Renal cortical epithelial cell (primary cell): ENCODE results near the gene MOK. TPM values are rescaled to one million over a fixed set of nuclear protein-coding genes. Genes with fewer than 3 reads are reported as not detected.

Experiments used
- DNase-seq: peaks from one replicate; pipeline ENCODE4 v3.0.0-alpha.2; 2011; ENCODE audit warnings: low read depth
- total RNA-seq: library from RNA; depleted of rRNA; stranded (reverse); fragments of >200 nt; gene quantifications from 2 replicates; pipeline ENCODE4 v1.2.3, GENCODE V29; 2014

Gene MOK
- total RNA-seq, 1 donor from 2014 or later: 18.2 TPM

DNA sequence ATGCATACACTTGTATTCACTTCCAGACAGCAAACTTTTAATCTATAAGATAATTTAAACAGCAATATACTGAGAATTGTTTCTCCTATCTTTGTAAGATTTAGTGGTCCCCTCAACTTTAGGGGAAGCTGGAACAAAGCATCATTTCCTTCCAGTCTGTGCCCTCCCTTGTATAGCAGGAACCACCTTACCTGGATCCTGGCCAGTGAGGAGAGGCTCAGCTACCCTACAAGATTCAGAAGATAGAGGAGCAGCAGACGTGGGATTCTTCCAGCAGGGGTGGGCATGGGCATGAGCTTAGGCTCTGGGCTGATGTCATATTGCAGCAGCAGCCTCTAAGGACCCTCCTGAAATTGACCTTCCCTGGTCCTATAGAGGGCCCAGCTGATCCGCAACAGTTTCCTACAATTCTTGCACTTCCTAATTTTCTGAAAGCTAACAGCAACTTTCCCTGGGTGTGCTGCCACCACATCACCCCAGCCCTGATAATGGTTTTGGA lies 21.3 kb downstream of the MOK start:
- no peak for DNase-seq

DNA sequence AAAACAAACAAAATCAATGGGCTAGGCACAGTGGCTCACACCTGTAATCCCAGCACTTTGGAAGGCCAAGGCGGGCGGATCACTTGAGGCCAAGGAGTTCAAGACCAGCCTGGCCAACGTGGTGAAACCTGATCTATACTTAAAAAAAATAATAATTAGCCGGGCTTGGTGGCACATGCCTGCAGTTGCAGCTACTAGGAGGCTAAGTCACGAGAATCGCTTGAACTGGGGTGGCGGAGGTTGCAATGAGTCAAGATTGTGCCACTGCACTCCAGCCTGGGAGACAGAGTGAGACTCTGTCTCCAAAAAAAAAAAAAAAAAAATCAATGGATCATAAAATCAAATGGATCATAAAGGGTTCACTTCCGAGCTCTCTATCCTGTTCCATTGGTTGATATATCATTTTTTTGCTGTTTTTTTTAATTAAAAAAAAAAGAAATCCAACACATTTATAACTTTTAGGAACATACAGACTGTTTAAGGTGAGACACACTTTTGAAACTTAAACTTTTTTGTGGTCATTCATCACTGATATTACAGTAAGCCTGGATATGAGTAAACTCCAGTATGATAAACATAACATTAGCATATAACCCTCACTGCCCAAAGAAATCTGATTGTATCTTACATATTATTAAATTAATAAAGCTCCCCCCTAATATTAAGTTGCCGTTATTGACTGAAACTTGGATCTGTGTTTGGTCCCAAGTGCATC lies 22.1 kb downstream of the MOK start:
- no peak for DNase-seq

DNA sequence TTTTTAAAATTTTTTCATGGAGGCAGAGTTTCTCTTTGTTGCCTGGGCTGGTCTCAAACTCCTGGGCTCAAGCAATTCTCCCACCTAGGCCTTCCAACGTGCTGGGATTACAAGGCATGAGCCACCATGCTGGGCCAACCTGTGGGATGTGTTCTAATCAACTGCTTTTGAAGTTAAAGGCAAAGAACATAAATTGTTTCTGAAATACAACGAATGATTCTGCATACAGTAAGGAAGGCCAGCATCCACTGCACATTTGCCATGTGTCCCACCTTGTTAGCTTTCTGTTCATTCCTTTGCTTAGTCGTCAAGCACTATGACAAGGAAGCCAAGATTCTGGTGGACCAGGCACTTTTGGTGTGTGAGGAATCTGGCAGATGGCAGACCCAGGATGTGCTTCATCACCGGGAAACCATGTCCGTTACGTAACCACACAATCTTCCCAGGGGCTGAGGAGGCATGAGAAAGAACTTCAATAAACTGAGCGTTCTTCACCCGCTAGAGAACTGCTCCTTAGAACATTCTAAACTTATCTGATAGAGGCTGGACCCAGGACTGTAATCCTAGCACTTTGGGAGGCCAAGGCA lies 24.5 kb downstream of the MOK start:
- DNase-seq: peak; percentile 85

DNA sequence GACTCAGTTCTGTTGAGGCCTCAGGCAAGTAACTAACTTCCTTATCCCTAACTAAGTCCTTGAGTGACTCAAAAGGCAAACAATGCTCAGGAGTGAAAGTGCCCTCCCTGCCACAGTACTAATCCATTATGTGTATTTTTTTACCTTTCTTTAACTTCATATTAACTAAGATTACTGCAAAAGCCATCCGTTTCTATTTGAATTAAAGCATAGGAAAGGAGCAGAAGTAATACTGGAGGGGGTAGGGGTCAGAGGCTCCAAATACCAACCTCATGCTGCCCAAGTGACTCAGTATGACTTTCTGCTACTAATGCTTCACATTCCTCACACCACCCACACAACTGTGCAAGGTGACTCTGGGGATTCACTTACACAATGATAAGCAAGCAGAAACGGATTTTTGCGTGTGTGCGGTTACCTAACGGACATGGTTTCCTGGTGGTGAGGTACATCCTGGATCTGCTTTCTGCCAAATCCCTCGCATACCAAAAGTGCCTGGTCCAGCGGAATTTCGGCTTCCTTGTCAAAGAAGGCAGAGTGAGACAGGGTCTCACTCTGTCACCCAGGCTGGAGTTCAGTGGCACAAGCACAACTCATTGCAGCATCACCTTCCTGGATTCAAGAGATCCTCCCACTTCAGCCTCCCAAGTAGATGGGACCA lies 25.1 kb downstream of the MOK start:
- peak; percentile 100 for DNase-seq

DNA sequence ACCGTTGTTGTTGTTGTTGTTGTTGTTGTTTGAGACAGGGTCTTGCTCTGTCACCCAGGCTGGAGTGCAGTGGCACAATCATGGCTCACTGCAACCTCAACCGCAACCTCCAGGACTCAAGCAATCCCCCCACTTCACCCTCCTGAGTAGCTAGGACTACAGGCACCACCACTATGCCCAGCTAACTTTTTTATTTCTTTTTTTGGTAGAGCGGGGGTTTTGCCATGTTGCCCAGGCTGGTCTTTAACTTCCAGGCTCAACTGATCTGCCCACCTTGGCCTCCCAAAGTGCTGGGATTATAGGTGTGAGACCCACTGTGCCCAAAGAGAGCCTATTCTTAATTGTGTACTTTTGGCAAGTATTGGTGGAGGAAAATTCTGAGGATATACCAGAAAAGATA lies 25.7 kb downstream of the MOK start:
- no peak for DNase-seq

DNA sequence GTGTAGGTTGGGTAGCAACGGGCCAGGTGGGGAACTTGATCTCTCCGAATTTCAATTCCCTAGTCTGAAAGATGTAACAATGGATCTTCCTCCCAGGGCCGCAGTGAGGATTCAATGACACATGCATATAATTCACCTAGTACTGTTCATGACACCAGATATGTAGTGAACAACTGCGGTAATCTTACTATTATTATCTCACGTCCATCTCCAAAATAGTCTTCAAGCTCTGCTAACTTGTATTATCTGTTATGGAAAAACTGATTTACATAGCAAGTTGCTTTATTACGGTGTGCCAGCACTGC lies 26.4 kb downstream of the MOK start:
- no peak for DNase-seq

DNA sequence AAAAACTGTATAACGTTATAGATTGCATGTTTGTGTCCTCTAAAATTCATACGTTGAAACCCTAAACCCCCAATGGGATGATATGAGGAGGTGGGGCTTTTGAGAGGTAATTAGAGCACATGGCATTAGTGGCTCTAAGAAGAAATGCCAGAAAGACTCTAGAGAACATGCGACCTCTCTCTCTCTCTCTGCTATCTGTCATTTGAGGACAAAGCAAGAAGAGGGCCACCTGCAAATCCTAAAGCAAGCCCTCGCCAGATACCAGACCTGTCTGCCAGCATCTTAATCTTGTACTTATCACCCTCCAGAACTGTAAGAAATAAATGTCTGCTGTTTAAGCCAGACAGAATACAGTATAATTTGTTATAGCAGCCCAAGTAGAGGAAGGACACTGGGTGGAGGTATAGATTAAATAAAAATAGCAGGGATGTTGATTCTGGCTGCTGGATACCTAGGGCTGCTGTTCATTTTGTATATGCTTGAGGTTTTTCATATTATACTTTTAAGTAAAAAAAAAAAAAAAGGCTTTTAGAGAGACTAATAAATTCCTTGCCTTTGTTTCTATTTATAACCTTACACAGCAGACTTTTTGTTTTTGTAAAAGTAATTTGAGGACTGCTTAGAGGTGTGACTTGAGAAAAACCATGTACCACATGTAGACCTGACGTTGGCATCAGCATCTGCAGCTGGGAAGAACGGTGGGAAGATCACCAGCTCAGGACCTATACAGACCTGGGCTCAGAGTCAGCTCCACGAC lies 26.9 kb downstream of the MOK start:
- no peak for DNase-seq

DNA sequence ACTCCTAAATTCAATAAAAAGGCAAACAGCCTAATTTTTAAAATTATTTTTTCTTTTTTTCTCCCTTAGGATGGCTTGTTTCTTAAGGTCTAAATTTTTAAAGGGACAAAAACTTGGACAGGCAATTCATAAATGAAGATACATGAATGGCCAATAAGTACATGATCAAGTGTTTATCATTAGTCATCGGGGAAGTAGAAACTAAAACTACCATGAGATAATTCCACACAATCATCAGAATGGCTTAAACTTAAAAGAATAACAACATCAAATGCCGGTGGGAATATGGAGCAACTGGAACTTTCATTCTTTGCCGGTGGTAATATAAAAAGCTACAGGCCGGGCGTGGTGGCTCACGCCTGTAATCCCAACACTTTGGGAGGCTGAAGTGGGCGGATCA lies 29.1 kb downstream of the MOK start:
- DNase-seq: no peak

DNA sequence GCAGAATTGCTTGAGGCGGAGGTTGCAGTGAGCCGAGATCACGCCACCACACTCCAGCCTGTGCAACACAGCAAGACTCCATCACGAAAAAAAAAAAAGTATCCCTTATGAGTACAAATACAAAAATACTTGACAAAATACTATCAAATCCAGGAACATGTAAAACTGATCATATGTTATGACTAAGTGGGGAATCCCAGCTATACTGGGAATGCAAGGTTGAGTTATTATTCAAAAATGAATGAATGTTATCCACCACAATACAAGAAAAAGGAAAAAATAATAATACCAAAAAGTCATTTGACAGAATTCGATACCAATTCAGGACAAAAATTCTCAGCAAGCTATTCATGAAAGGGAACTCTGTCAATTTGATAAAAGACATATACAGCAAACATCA lies 32.6 kb downstream of the MOK start:
- no peak for DNase-seq

DNA sequence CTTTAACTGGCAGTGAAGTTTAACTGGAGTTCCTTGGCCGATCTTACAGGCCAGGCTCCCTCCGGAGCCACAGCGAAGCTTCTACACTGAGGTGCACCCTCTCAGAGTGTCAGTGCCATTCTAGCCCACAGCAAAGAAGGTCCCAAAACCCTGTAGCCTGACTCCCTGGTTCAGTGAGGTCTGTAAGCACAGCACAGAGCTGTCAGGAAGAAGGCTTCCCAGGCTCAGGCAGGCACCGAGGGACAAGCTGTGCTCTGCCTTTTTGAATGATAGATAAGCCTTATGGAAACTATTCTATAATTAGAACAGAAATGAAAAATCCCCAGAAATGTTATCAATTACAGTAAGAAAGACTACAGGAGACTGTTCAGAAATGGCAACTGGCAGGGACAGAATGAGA lies 40.2 kb downstream of the MOK start:
- no peak for DNase-seq

DNA sequence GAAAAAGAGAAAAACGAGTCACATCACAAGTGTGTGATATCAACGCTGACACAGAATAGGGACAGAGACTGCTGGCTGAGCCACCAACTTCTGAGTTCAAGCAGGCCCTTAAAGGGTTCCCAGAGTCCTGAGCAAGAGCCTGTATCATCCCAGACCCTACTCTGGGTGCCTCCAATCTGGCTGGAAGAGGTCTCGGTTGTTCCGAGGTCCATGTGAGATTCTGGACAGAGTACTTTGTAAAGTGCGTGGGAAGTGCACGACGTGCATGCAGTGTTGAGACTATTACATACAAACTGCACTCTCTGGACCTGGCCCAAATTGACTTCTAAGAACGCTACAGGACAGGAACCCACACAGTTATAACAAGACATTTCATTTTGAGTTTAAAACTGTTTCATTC lies 40.6 kb downstream of the MOK start:
- no peak for DNase-seq

DNA sequence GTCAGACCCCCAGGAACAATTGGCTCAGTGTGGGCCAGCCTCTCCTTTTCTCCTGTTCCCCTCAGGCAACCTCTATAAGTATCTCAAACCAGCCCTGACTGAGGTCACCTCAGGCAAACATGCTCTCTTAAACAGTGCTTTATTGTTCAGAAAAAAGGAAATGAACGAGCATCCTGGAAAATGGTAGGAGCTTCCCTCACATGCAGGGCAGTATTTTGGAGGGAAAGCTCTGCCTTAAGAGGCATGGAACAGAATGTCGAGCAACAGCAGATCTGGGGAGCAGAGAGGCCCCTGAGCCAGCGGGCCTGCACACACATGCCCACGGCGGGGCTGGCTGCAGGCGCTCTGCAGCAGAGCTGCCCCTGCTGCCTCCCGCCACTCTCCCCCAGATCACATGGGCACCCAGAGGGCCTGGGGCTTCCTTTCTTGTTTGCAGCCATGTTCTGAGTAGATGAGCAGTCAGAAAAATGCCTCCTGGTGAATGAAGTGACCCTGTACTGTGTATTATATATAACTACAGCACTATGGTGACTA lies 42.0 kb downstream of the MOK start:
- peak; percentile 73 for DNase-seq

DNA sequence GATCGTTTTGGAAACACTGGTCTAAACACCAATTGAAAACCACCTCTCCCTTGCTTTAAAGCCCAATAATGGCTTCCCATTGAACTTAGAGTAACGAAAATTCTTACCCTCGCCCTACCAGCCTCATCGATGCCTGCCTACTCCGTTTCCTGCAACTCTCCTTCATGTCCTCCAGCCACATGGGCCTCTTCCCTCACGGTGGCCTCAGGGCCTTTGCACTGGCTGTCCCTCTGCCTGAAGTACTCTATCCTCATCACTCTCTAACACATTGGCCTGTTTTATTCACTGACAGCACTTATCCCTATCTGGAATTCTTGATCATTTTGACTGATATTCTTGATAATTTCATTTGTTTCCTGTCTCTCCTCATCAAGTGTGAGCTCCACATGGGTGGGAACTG lies 46.8 kb downstream of the MOK start:
- no peak for DNase-seq

DNA sequence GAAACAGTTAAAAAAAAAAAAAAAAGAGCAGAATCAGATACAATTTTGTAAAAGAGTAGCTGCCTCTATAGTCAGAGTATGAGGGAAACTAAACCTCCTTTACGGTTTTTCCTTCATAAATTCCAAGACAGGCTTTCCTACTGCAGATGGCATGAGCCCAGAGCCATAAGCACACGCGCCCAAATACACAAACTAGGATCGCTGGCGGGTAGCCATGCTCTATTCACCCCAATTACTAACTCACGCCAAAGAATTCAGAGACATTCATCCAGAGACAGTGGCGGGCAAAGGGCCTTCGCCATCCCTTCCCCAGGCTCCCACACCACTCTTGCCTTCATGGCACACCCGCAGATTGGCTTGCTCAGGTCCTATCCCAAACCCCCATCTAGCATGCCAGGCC lies 48.2 kb downstream of the MOK start:
- DNase-seq: no peak

DNA sequence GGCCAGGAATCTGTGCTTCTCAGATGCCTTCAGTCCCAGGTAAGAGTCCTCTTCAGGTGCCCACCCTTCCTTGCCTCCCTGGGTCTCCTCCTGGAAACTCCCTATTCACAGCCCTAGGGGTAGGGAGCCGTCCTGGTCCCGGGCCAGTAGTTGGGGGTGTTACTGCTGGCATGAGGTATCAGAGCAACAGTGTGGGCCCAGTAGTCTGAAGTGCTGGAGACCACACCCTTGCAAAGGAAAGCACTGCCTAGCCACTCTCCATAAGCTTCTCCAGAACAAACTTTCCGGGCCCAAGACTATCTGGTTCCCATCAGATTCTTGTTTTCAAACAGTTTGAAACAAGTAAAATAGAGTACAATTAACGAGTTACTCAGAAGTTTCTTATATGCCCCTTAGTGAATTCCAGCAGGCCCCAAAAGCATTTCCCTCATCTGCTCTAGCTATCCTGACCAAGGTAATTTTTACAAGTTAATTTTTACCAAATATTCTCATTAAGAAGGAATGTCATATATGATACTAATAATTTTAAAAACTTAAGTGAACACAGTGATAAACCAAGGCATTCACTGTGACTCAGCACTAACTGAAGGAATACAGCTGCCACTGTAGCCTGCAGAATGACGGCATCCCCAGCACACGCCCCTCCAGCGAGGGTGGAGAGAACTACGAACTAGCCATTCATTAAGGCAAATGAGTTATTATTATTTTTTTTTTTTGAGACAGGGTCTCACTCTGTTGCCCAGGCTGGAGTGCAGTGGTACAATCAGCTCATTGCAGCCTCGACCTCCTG lies 49.4 kb downstream of the MOK start:
- peak; percentile 37 for DNase-seq

DNA sequence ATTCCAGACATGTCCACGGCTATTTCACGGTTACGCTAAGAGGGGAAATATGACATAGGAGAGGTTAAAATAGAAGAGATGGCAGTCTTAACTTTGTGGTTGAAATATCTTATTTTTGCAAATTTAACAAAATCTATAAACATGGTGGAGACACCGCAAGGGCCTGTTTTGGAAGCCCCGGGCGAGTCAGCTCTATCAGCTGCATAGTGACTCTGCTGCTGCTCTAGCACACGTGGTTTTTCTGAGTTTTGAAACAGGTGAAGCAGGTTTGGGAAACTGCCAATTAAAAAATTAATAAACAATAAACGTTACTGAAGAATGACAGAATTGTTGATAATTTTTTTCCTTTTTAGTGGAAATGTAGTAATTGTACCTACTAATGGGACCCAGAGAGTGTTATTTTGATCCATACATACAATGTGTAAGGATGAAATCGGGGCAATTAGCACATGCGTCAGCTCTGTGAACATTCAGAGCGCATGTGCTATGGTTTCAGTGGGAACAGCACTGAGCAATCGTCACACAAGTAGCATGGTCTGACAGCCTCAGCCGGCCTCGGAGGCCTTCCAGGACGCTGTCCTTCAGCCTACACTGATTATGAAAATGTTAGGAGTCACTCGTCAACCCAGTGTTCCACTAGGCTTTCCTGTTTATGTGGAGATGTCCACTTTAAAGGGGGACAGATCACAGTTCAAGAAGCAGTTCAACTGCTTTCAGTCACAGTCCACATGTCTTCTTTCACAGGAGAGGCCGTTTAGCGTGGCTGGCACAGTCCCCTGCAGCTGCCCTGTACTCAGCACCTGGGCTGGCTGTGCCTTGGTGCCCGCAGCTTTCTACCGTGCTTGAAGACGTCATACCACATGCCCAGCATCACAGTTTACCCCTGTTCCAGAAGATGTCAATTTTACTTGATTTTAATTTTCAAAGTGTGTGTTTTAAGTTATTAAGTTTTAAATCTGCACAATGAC lies 51.8 kb downstream of the MOK start:
- DNase-seq: no peak

DNA sequence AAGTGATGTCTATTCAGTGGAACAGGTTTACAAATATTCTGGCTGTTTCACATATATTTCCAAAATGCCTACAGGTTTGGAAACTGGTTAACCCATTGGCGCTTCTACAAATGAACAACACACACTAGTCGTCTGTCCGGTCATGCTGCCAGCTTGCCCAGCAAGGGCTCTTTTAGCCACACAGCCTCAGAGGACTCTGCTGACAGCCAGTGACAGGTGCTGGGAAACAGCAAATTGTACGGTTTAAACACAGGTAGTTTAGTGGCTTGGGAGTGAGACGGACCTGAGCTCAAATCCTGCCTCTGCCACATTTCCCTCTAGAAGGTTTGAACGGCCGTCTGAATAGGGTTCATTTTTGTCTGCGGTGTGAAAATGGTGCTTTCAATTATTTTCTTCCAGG lies 53.8 kb downstream of the MOK start:
- DNase-seq: no peak

DNA sequence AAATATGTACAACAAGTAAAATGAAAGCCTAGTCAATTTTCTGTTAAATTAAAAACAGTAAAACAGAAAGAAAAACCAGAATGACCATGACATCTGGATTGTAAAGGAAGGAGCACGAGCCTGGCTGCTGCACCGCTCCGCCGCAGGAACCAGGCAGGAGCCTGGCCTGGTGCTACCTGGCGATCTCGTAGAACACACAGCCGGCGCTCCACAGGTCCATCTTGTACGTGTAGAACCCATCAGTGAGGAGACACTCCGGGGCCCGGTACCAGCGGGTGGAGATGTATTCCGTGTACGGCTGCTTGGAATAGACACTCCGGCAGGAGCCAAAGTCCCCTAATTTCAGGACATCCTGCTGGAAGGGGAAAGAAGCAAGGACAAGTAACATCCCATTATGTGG lies 54.3 kb downstream of the MOK start:
- no peak for DNase-seq

DNA sequence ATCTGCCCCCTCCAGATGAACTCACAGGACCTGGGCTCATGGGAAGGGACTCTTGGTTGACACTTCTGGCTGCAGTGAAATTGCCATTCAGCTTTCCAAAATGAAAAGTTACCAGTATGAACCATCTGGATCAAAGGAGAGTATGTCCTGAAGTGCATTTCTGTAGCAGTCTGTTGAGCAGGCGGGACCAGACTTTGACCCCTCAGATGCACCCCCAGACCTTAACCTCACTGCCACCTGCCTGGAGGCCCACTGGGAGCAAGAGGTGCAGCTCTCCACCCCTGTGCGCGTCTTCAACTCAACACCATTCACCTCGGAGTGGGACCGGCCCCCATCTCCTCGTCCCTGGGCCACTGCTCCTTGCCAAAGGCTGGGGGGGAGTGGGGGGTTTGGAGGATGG lies 55.0 kb downstream of the MOK start:
- DNase-seq: no peak

DNA sequence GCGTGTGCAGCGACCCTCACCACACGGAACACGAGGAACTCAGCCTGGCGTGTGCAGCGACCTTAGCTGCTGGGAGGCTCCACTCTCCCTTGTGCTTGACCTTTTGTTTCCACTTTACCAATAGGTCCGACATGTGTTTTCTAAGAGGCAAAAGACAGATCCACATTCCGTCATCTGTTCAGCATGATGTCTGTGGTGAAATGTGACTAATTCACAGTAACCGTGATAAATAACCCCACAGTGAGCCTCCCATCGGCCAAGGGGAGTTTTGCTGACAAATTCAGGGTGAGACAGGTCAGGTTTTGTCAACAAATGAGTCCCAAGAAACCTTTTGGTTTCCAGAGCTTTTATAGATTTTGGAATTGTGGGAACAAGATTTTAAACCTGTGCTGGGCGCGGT lies 55.9 kb downstream of the MOK start:
- no peak for DNase-seq
